ENCODE results near the gene GNG2.

The GNG2 gene

GRCh38 chr14:52003324-52003723 is 142.9 kb downstream of the GNG2 start:
- ATAC-seq (no peak), DNase-seq (no peak)
- Mint-ChIP-seq H3K27me3 (no peaks in the 10 kb centered on the region), H3K9me3 (no peaks in the 10 kb centered on the region), H3K27ac (no peak overlapping the region), H3K4me1 (no peaks in the 10 kb centered on the region), H3K4me3 (no peak overlapping the region)

GRCh38 chr14:52005625-52006024 is 145.2 kb downstream of the GNG2 start:
- Mint-ChIP-seq H3K27ac (no peak overlapping the region), H3K9me3 (no peaks in the 10 kb centered on the region), H3K4me3 (no peak overlapping the region), H3K4me1 (no peaks in the 10 kb centered on the region), H3K27me3 (no peaks in the 10 kb centered on the region)
- DNase-seq (no peak), ATAC-seq (no peak)

GRCh38 chr14:52006361-52006760 is 145.9 kb downstream of the GNG2 start:
- H3K9me3 Mint-ChIP-seq = no peaks in the 10 kb centered on the region
- no peak for DNase-seq

DNA sequence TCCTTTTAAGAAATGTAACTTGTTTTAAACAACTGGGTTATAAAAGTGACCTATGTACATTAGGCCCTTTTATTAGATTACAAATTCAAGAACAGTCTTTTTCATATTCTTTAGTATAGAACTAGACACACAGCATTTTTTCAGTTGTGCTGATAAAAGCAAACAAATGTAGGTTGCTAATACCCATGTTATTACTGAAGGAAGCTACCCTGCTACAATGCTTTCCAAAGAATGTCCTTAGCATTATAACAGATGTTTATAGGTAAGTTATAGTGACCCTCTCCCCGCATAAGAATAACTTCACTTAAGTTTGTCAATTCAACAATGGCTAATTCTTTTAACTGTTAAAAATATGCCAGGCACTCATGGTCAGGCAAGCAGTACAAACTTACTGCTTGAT is 146.8 kb downstream of the GNG2 start:
- no peak overlapping the region for H3K4me3 Mint-ChIP-seq
- DNase-seq (no peak), ATAC-seq (no peak)
- H3K4me1 Mint-ChIP-seq = no peaks in the 10 kb centered on the region
- H3K27ac Mint-ChIP-seq = no peak overlapping the region
- no peaks in the 10 kb centered on the region for H3K9me3 Mint-ChIP-seq
- no peaks in the 10 kb centered on the region for H3K27me3 Mint-ChIP-seq

More at GRCh38 chr14:52006361-52006760, 145.9 kb downstream of the GNG2 start:
- Mint-ChIP-seq H3K27me3 (no peaks in the 10 kb centered on the region), H3K4me3 (no peak overlapping the region), H3K4me1 (no peaks in the 10 kb centered on the region), H3K27ac (no peak overlapping the region)
- ATAC-seq = no peak

GRCh38 chr14:52007637-52008036 is 147.2 kb downstream of the GNG2 start:
- Mint-ChIP-seq H3K4me3 (no peak overlapping the region), H3K27me3 (no peaks in the 10 kb centered on the region), H3K9me3 (no peaks in the 10 kb centered on the region), H3K4me1 (no peaks in the 10 kb centered on the region), H3K27ac (no peak overlapping the region)
- DNase-seq = no peak
- ATAC-seq = no peak

DNA sequence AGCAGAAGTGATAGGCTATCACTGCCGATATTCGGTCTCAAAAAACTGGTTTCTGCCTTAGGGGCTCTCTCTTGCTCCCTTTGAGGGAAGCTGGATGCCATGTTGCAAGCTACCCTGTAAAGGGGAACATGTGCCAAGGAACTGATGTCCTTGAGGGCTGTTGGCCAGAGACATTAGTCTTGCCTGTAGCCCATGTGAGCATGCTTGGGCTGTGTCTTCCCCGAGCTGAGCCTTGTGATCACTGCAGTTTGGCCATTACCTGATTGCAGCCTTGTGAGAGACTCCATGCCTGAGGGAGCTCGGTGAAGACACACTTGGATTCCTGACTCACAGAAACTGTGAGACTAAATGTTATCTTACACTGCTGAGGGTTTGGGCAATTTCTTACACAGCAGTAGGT is 147.7 kb downstream of the GNG2 start:
- Mint-ChIP-seq H3K27me3 (no peaks in the 10 kb centered on the region), H3K9me3 (no peaks in the 10 kb centered on the region), H3K27ac (peak overlapping the region in 1 of 2 donors; percentile 88), H3K4me1 (no peaks in the 10 kb centered on the region), H3K4me3 (no peak overlapping the region)
- ATAC-seq (no peak), DNase-seq (no peak)

GRCh38 chr14:52010173-52010693 is 149.8 kb downstream of the GNG2 start:
- H3K27ac Mint-ChIP-seq = peak overlapping the region in 1 of 2 donors; percentile 54
- no peak overlapping the region for H3K4me3 Mint-ChIP-seq
- H3K4me1 Mint-ChIP-seq = peaks cover 6% of the 10 kb centered on the region
- DNase-seq (no peak), ATAC-seq (no peak)
- H3K9me3 Mint-ChIP-seq = no peaks in the 10 kb centered on the region
- H3K27me3 Mint-ChIP-seq = no peaks in the 10 kb centered on the region

DNA sequence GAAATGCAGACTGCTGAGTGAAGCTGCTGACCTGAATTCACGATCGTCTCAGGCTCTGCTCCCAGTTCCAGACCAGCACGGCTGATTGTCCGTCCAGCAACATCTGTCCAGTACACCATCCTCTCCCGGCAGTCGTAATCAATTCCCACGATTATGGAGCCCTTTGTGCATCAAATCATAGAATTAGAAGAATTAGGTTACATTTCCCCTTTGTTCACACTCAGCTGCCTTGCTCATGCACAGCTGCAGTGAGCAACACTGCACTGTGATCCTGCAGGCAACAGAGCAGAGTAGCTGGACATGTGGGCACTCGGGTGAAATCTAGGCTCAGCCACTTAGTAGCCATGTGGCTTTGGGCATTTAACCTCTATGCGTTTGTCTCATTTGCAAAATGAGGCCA is 151.1 kb downstream of the GNG2 start:
- ATAC-seq (no peak), DNase-seq (no peak)
- Mint-ChIP-seq H3K27me3 (peaks cover 4% of the 10 kb centered on the region), H3K4me3 (no peak overlapping the region), H3K27ac (peak overlapping the region in 1 of 2 donors; percentile 14), H3K9me3 (no peaks in the 10 kb centered on the region), H3K4me1 (peaks cover 6% of the 10 kb centered on the region)

GRCh38 chr14:52012635-52013034 is 152.2 kb downstream of the GNG2 start:
- H3K27ac Mint-ChIP-seq = no peak overlapping the region
- H3K4me1 Mint-ChIP-seq = peaks cover 6% of the 10 kb centered on the region
- no peak for DNase-seq
- no peaks in the 10 kb centered on the region for H3K9me3 Mint-ChIP-seq
- H3K27me3 Mint-ChIP-seq = peaks cover 13% of the 10 kb centered on the region
- no peak for ATAC-seq
- no peak overlapping the region for H3K4me3 Mint-ChIP-seq

GRCh38 chr14:52013984-52014600 is 153.7 kb downstream of the GNG2 start:
- DNase-seq (no peak), ATAC-seq (peak; percentile 57)
- Mint-ChIP-seq H3K27ac (peak overlapping the region; percentile 75 to 81), H3K9me3 (no peaks in the 10 kb centered on the region), H3K4me1 (peaks cover 6% of the 10 kb centered on the region), H3K27me3 (peaks cover 13% of the 10 kb centered on the region), H3K4me3 (no peak overlapping the region)

DNA sequence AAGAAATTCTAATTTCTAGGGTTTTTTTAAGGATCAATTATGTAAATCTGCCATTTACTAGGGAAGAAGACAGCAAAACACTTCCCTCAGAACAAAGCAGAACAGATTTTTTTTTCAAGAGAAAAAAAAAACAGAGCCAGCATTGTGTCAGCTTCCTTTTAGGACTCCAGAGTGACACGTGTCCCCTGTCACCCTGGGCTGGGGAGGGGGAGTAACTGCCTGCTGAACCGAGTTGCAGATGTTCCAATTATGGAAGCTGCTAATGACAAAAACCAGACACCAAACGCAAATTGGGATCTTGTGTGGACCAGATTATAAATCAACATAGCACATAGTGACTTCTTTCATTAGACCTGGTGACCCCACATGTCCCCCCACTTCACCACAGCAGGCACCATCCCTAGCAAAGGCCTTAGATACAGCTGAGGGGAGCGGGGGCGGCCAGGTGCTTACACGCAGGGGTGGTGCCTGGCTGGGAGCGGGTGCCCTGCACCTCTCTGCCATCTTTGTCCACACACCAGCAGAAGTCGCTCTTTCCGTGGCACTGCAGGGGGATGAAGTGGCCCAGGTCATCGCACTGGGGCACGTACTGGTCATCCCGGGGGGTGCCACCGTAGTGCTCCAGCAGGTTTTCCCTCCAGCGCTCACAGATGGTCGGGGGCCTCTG is 154.3 kb downstream of the GNG2 start:
- Mint-ChIP-seq H3K27me3 (peaks cover 13% of the 10 kb centered on the region), H3K27ac (no peak overlapping the region), H3K4me1 (peaks cover 7% of the 10 kb centered on the region), H3K4me3 (no peak overlapping the region), H3K9me3 (no peaks in the 10 kb centered on the region)
- DNase-seq (no peak), ATAC-seq (no peak)

GRCh38 chr14:52015411-52016030 is 155.1 kb downstream of the GNG2 start:
- no peak overlapping the region for H3K27ac Mint-ChIP-seq
- H3K4me1 Mint-ChIP-seq = peaks cover 15% of the 10 kb centered on the region
- H3K27me3 Mint-ChIP-seq = peaks cover 13% of the 10 kb centered on the region
- no peaks in the 10 kb centered on the region for H3K9me3 Mint-ChIP-seq
- DNase-seq (no peak), ATAC-seq (peak; percentile 47)
- H3K4me3 Mint-ChIP-seq = no peak overlapping the region

GRCh38 chr14:52018252-52018651 is 157.8 kb downstream of the GNG2 start:
- Mint-ChIP-seq H3K4me3 (no peak overlapping the region), H3K9me3 (peaks cover 4 to 7% of the 10 kb centered on the region in 2 donors), H3K27me3 (peaks cover 13% of the 10 kb centered on the region), H3K4me1 (peaks cover 42% of the 10 kb centered on the region), H3K27ac (peak overlapping the region in 1 of 2 donors; percentile 31)
- ATAC-seq (no peak), DNase-seq (no peak)

GRCh38 chr14:52018970-52019369 is 158.6 kb downstream of the GNG2 start:
- Mint-ChIP-seq H3K4me1 (peaks cover 41% of the 10 kb centered on the region), H3K27ac (no peak overlapping the region)
- no peak for ATAC-seq

More at GRCh38 chr14:52018970-52019369, 158.6 kb downstream of the GNG2 start:
- no peak for DNase-seq
- Mint-ChIP-seq H3K9me3 (peaks cover 4 to 7% of the 10 kb centered on the region in 2 donors), H3K4me3 (no peak overlapping the region), H3K27me3 (peaks cover 13% of the 10 kb centered on the region)

Measured in stimulated activated naive CD8-positive, alpha-beta T cell treated with anti-CD3 and anti-CD28 coated beads, Interleukin-15, amount 100 ng/mL, for 72 hours (primary cell).